ENCODE data around the gene ZNF559.

Gene ZNF559

GRCh38 chr19:9354651-9355050 lies 30.7 kb downstream of the ZNF559 start:
- DNase-seq, result no peak

GRCh38 chr19:9362905-9363304 lies 38.9 kb downstream of the ZNF559 start, which contains the start of gene ZNF177:
Gene ZNF177, plus strand, starts transcription at chr19:9363013. Its CDS starts 15,299 bp downstream, at chr19:9378312.
- no peak for DNase-seq

- no peak for DNase-seq
These were observed 47.0 kb downstream of the ZNF559 start for GRCh38 chr19:9370738-9371619.

- DNase-seq, result no peak
These were observed 57.4 kb downstream of the ZNF559 start for GRCh38 chr19:9381361-9381785.
